ENCODE results near the gene MOB3A.

The MOB3A gene

GRCh38 chr19:2139385-2140137 lies 43.4 kb upstream of the MOB3A start:
- TF ChIP-seq POLR2A (IDR thresholded peaks at IDR 0.05; ENCODE audit: extremely low read depth, insufficient read length) (no peak), MYC (IDR thresholded peaks at IDR 0.05; ENCODE audit: low read depth, low read length) (no peak), CTCF (IDR thresholded peaks at IDR 0.05; ENCODE audit: low read depth, low read length) (no peak), MAX (IDR thresholded peaks at IDR 0.05; ENCODE audit: low read depth, low read length) (no peak)
- no peak for DNase-seq (ENCODE audit: low read depth)
- H3K4me3 ChIP-seq (ENCODE audit: low read depth, low read length), result no peak overlapping the region

GRCh38 chr19:2138061-2138728 lies 42.1 kb upstream of the MOB3A start:
- TF ChIP-seq POLR2A (IDR thresholded peaks at IDR 0.05; ENCODE audit: extremely low read depth, insufficient read length), result no peak
- TF ChIP-seq CTCF (IDR thresholded peaks at IDR 0.05; ENCODE audit: low read depth, low read length), result no peak
- no peak for TF ChIP-seq MYC (IDR thresholded peaks at IDR 0.05; ENCODE audit: low read depth, low read length)
- no peak for TF ChIP-seq MAX (IDR thresholded peaks at IDR 0.05; ENCODE audit: low read depth, low read length)
- DNase-seq (ENCODE audit: low read depth), result no peak

GRCh38 chr19:2136796-2137195 lies 40.7 kb upstream of the MOB3A start:
- H3K4me3 ChIP-seq (ENCODE audit: low read depth, low read length), result no peak overlapping the region
- no peak for TF ChIP-seq MYC (IDR thresholded peaks at IDR 0.05; ENCODE audit: low read depth, low read length)
- TF ChIP-seq MAX (IDR thresholded peaks at IDR 0.05; ENCODE audit: low read depth, low read length), result no peak
- TF ChIP-seq POLR2A (IDR thresholded peaks at IDR 0.05; ENCODE audit: extremely low read depth, insufficient read length), result no peak
- no peak for TF ChIP-seq CTCF (IDR thresholded peaks at IDR 0.05; ENCODE audit: low read depth, low read length)
- DNase-seq (ENCODE audit: low read depth), result no peak

More at GRCh38 chr19:2138061-2138728, 42.1 kb upstream of the MOB3A start:
- no peak overlapping the region for H3K4me3 ChIP-seq (ENCODE audit: low read depth, low read length)

GRCh38 chr19:2135474-2136402 lies 39.6 kb upstream of the MOB3A start:
- no peak for DNase-seq (ENCODE audit: low read depth)

More at GRCh38 chr19:2135474-2136402, 39.6 kb upstream of the MOB3A start:
- no peak overlapping the region for H3K4me3 ChIP-seq (ENCODE audit: low read depth, low read length)
- TF ChIP-seq MAX (IDR thresholded peaks at IDR 0.05; ENCODE audit: low read depth, low read length) (no peak), MYC (IDR thresholded peaks at IDR 0.05; ENCODE audit: low read depth, low read length) (no peak), CTCF (IDR thresholded peaks at IDR 0.05; ENCODE audit: low read depth, low read length) (no peak), POLR2A (IDR thresholded peaks at IDR 0.05; ENCODE audit: extremely low read depth, insufficient read length) (no peak)

All from NB4 (cell line).